DND-41 (cell line): ENCODE measurements around the gene SRCAP.

Experiments used
- EZH2 ChIP-seq: IDR thresholded peaks from 3 replicates; pipeline ENCODE4 v1.6.1; 2012; ENCODE audit warnings: borderline replicate concordance, low read depth, mild to moderate bottlenecking, moderate library complexity, low read length, inconsistent platforms; ENCODE audit not compliant: severe bottlenecking
- TF ChIP-seq, protein P1 (sequence below): IDR thresholded peaks from 2 replicates; pipeline ENCODE4 v1.5.1; 2012; ENCODE audit warnings: borderline replicate concordance, low read length, moderate library complexity, mild to moderate bottlenecking; ENCODE audit not compliant: poor library complexity, severe bottlenecking; ENCODE audit errors: extremely low read depth

DNA sequence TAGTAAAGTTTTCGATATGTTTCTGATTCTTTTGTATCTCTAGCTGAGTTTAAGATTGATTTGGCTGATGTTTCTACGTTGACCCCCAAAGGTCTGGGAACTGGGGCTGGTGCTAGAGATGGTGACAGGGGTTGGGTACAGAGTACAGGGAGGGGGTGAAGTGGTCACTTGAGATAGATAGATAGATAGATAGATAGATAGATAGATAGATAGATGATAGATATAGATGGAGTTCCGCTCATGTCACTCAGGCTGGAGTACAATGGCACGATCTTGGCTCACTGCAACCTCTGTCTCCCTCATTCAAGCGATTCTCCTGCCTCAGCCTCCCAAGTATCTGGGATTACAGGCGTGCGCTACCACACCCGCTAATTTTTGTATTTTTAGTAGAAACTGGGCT lies 42.6 kb upstream of the SRCAP start:
- TF ChIP-seq, protein P1, sequence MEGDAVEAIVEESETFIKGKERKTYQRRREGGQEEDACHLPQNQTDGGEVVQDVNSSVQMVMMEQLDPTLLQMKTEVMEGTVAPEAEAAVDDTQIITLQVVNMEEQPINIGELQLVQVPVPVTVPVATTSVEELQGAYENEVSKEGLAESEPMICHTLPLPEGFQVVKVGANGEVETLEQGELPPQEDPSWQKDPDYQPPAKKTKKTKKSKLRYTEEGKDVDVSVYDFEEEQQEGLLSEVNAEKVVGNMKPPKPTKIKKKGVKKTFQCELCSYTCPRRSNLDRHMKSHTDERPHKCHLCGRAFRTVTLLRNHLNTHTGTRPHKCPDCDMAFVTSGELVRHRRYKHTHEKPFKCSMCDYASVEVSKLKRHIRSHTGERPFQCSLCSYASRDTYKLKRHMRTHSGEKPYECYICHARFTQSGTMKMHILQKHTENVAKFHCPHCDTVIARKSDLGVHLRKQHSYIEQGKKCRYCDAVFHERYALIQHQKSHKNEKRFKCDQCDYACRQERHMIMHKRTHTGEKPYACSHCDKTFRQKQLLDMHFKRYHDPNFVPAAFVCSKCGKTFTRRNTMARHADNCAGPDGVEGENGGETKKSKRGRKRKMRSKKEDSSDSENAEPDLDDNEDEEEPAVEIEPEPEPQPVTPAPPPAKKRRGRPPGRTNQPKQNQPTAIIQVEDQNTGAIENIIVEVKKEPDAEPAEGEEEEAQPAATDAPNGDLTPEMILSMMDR = no peak
- TF ChIP-seq EZH2 = no peak
